ENCODE measurements around the gene AGAP1.

DNA sequence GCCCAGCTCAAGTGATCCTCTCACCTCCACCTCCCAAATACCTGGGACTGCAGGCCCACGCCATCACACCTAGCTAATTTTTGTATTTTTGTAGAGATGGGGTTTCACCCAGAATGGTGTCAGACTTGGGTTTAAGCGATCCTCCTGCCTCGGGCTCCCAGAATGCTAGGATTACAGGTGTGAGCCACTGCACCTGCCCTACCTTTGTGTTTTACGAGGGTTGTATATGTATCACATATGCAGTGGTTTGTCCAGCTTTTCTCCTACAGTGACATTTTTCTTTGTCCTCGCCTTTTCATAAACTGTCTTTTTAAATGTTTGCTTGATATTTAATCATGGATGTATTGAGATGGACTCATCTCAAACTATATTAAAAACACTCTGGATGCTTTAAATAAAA lies 38.5 kb downstream of the AGAP1 start:
- TF ChIP-seq, protein P1, sequence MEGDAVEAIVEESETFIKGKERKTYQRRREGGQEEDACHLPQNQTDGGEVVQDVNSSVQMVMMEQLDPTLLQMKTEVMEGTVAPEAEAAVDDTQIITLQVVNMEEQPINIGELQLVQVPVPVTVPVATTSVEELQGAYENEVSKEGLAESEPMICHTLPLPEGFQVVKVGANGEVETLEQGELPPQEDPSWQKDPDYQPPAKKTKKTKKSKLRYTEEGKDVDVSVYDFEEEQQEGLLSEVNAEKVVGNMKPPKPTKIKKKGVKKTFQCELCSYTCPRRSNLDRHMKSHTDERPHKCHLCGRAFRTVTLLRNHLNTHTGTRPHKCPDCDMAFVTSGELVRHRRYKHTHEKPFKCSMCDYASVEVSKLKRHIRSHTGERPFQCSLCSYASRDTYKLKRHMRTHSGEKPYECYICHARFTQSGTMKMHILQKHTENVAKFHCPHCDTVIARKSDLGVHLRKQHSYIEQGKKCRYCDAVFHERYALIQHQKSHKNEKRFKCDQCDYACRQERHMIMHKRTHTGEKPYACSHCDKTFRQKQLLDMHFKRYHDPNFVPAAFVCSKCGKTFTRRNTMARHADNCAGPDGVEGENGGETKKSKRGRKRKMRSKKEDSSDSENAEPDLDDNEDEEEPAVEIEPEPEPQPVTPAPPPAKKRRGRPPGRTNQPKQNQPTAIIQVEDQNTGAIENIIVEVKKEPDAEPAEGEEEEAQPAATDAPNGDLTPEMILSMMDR (IDR thresholded peaks at IDR 0.05), result no peak
- TF ChIP-seq POLR2A (IDR thresholded peaks at IDR 0.05), result no peak
